HG03280 (cell line): ENCODE data around the gene HMGB1.

Source experiments
- ATAC-seq: cut with Tn5 transposase; IDR thresholded peaks from one replicate; pipeline ENCODE4 v1.9.1; 2021; ENCODE audit warnings: mild to moderate bottlenecking, moderate library complexity; ENCODE audit not compliant: unreplicated experiment

Gene HMGB1

DNA sequence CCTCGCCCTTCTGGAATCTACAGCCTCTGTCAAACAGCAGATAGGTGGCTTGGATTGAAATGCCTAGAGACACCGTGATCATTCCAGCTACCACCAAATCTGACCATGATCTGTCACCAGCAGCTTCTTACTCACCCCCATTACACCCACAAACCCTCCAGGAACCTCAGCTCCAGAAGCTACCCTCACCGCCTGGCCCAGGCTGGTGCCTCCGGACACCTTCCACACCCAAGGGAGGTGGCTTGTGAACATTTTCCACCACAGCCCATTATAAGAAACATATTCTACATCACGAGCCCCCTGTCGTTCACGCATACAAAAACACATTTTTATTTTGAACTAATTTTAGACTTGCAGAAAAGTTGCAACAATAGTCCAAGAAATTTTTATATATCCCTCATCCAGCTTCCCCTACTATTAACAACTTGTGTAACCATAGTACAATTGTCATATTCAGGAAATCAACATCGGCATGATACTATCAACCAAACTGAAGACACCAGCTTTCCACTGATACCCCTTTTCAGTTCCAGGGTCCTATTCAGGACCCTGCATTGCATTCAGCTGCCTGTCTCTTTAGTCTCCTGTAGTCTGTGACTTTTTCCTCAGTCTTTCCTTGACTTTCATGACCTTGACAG, 58.8 kb downstream of the HMGB1 start:
- no peak for ATAC-seq
